Peyer's patch (tissue), 4 donors: ENCODE data around the gene TTC9. TPM values are rescaled to one million over a fixed set of nuclear protein-coding genes. Genes with fewer than 3 reads are reported as not detected.

ENCODE experiments used
- DNase-seq, 3 donors: peaks; one replicate each; pipeline ENCODE4 v3.0.0-alpha.2; 2017 to 2019
- H3K27ac ChIP-seq, 4 donors: fragments of 200-600 bp; sonication (generic); one replicate each; pipeline ENCODE4 v1.5.1; 2016 to 2019
- H3K27me3 ChIP-seq, 2 donors: fragments of 200-600 bp; sonication (generic); one replicate each; pipeline ENCODE4 v1.5.1; 2019
- H3K36me3 ChIP-seq, 3 donors: fragments of 200-600 bp; sonication (generic); one replicate each; pipeline ENCODE4 v1.5.1; 2016 to 2019
- H3K4me1 ChIP-seq, 4 donors: fragments of 200-600 bp; sonication (generic); one replicate each; pipeline ENCODE4 v1.5.1; 2016 to 2019
- H3K4me3 ChIP-seq, 4 donors: fragments of 200-600 bp; sonication (generic); 1 replicate in 3 of 4; 2 replicates in 1 of 4; pipeline ENCODE4 v1.5.1; 2016 to 2019; ENCODE audit warnings: mild to moderate bottlenecking in 1 of 4
- H3K9me3 ChIP-seq, 4 donors: fragments of 200-600 bp; sonication (generic); one replicate each; pipeline ENCODE4 v1.5.1; 2016 to 2019; ENCODE audit warnings: mild to moderate bottlenecking in 1 of 4
- CTCF ChIP-seq, 6 experiments: fragments of 450-650 bp in 4 of 6; fragments of 200-600 bp in 2 of 6; sonication (generic) in 1 of 6; IDR thresholded peaks; one replicate each; pipeline ENCODE4 v1.5.1; 2017 to 2019; ENCODE audit warnings: antibody characterized with exemption in 6 of 6, mild to moderate bottlenecking in 3 of 6, moderate library complexity in 1 of 6
- POLR2A ChIP-seq, 2 donors: fragments of 450-650 bp; IDR thresholded peaks; one replicate each; pipeline ENCODE4 v1.5.1; 2017; ENCODE audit warnings: antibody characterized with exemption in 2 of 2, mild to moderate bottlenecking in 2 of 2, moderate library complexity in 2 of 2
- total RNA-seq, 4 donors: library from RNA; depleted of rRNA; stranded (reverse); fragments of >200 nt; gene quantifications; one replicate each; pipeline ENCODE4 v1.1.0, GENCODE V29; 2016

The TTC9 gene
- total RNA-seq, 4 donors from 2014 or later, result 0.35 to 0.83 (median 0.46) TPM

DNA sequence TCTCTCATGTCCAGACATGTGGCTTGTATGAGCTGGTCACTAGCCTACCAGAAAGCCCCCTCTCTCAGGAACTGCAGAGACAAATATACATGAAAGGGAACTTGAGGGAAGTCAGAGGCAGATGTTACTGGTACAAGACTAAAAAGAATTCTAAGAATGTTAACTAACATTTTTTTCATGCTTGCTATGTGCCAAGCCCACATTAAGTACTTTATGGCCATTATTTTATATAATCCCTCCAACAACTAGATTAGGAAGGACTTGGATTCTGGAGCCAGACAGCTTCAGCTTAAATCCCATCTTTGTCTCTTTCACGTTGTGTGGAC is 24.6 kb downstream of the TTC9 start:
- Histone ChIP-seq H3K27ac (peak overlapping the region in 3 of 4 donors; percentile 1 to 76 (median 42)), H3K4me1 (peaks cover 0 to 17% (median 11%) of the 10 kb centered on the region in 4 donors), H3K9me3 (no peaks in the 10 kb centered on the region), H3K27me3 (no peaks in the 10 kb centered on the region), H3K4me3 (no peak overlapping the region), H3K36me3 (no peaks in the 10 kb centered on the region)
- TF ChIP-seq POLR2A (IDR thresholded peaks at IDR 0.05) (no peak), CTCF (IDR thresholded peaks at IDR 0.05) (no peak)
- no peak for DNase-seq

DNA sequence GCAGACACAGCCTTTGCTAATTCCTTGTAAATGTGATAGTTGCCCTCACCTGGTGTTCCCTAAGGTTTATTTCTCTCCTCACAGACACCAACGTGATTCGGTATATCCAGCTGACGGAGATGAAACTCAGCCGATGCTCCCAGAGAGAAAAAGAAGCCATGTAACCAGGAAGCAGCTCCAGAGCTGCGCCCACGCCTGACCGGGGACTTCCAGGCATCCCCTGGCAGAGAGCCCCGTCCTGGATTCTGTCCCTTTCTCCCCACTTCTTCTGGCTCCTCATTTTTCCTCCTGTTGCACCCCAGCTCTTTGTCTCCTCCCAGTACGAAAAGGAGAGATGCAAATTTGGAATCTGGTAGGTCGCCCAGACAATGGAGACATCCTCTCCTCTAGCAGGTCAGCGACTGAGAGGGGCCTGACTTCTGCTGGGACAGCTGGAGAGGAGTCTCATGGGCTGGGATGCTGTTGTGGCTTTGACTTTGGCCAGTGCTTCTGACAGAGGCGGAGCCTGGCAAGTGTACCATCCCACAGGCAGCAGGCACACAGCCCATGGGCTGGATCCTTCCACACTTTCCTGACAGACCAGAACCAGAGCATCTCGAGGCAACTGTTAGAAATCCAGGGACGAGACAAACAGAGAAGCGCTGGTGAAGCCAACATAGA is 29.4 kb downstream of the TTC9 start:
- Histone ChIP-seq H3K9me3 (no peaks in the 10 kb centered on the region), H3K27me3 (no peaks in the 10 kb centered on the region), H3K4me1 (peaks cover 0 to 2% (median under 1%) of the 10 kb centered on the region in 4 donors), H3K4me3 (no peak overlapping the region), H3K27ac (no peak overlapping the region), H3K36me3 (no peaks in the 10 kb centered on the region)
- no peak for DNase-seq
- TF ChIP-seq CTCF (IDR thresholded peaks at IDR 0.05) (no peak), POLR2A (IDR thresholded peaks at IDR 0.05) (no peak)

DNA sequence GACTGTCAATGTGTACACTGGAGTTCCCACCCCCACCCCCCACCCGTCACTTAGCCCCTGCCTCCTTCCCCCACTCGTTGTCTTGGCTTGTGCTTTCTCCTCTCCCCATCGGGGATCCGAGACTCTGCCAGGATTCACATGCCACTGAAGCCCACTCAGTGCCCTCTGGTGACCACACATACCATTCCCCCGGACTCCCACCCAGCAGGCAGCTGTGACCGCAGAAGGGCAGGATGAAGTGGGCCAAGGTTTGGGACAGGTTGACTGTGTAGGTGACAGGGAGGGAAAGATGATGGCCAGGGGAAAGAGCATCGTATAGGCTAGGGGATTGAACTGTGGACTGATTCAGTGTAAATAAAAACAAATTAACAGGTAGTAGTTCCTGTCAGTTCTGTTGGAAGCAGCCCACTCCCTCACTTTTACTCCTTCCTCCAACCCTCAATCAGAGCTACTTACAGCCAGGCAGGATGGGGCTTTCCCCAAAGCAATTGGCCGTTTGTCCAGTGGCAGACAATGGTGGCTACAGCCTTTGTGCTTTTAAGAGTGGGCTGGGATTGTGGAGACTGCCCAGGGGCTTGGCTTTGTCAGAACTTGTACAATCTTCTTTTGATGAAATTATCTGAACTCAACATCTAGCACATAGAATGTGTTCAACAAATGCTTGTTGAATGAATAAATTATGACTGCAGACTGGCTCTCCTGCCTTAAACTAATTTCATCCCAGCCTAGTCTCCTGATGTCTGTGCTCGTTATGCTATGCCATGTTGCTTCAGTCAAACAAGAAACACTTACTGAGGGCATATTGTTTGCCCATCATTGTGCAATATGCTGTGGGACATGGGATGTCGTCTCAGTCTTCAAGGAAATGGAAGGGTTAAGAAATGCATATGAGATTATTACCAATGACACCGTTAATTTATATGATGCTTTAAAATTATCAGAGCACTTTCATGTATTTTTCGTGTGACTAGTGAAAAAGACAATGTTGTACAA is 30.2 kb downstream of the TTC9 start:
- Histone ChIP-seq H3K4me1 (no peaks in the 10 kb centered on the region), H3K4me3 (no peak overlapping the region), H3K9me3 (no peaks in the 10 kb centered on the region), H3K27me3 (no peaks in the 10 kb centered on the region), H3K36me3 (no peaks in the 10 kb centered on the region), H3K27ac (no peak overlapping the region)
- no peak for TF ChIP-seq POLR2A (IDR thresholded peaks at IDR 0.05)
- no peak for TF ChIP-seq CTCF (IDR thresholded peaks at IDR 0.05)
- no peak for DNase-seq

DNA sequence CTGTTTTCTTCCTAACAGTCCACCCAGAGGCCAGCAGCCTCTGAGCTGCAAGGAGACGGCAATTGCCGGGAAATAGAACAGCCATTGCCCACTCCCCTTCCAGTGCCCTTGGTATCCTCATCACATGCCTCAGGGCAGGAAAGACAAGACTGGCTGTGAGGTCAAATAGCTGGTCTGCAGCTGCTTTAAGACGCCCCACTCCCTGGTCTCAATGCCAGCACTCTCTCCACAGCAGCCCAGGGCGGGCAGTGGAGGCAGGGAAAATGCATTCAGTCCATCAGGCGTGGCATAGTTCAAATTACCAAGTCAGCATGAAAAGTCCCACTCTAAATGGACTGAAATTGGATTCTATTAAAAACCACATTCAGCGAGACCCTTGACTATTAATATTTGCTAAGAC is 35.6 kb downstream of the TTC9 start:
- Histone ChIP-seq H3K27me3 (no peaks in the 10 kb centered on the region), H3K36me3 (no peaks in the 10 kb centered on the region), H3K27ac (no peak overlapping the region), H3K4me1 (no peaks in the 10 kb centered on the region), H3K4me3 (no peak overlapping the region), H3K9me3 (no peaks in the 10 kb centered on the region)
- TF ChIP-seq CTCF (IDR thresholded peaks at IDR 0.05) (no peak), POLR2A (IDR thresholded peaks at IDR 0.05) (no peak)
- no peak for DNase-seq

- Histone ChIP-seq H3K4me3 (no peak overlapping the region), H3K4me1 (no peaks in the 10 kb centered on the region), H3K36me3 (no peaks in the 10 kb centered on the region), H3K9me3 (no peaks in the 10 kb centered on the region), H3K27me3 (no peaks in the 10 kb centered on the region), H3K27ac (no peak overlapping the region)
- TF ChIP-seq POLR2A (IDR thresholded peaks at IDR 0.05) (no peak), CTCF (IDR thresholded peaks at IDR 0.05) (no peak)
- no peak for DNase-seq
Observed at GRCh38 chr14:70680748-70681147, 39.0 kb downstream of the TTC9 start.
